ENCODE measurements around the gene PLPP6. TPM values are rescaled to one million over a fixed set of nuclear protein-coding genes. Genes with fewer than 3 reads are reported as not detected.
A peak's percentile ranks its signal among the peaks of the same experiment; 100 is the strongest.

PLPP6 gene
- total and polyA plus RNA-seq, 2 of the 8 experiments (the other 6 are each of a cell fraction or from before 2014, with no cell fraction given), result 11.8 to 13.3 TPM

DNA sequence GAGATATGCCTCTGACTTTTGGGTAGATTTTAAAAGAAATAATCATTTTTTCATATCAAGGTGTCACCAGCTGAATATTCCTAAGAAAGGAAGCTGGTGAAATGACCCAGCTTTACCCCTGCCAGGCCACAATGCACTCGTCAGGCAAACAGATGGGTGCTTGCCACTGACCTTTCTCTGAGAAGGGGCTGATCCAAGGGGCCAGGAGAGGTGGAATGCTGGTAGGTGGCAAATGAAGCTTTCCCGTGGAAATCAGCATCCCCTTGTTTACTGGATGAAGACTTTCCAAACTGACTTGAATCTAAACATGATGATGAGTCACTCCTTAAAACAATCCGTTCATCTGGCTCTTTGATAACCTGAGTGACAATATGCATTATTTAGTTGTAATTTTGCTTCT lies 44.3 kb upstream of the PLPP6 start:
- Histone ChIP-seq H3K4ac (replicated peaks; ENCODE audit: insufficient read length, low read depth, low read length) (no peak overlapping the region), H4K91ac (replicated peaks; ENCODE audit: insufficient read length, low read length) (no peak overlapping the region), H2AK5ac (ENCODE audit: low read depth, low read length) (no peak overlapping the region), H3K4me3 (ENCODE audit: extremely low read depth in 1 of 4, insufficient read depth in 2 of 4, low read depth in 3 of 4, low read length in 4 of 4) (no peak overlapping the region), H3K79me1 (ENCODE audit: low read depth, low read length) (no peaks in the 10 kb centered on the region), H3K18ac (ENCODE audit: extremely low read depth, low read length) (no peak overlapping the region), H2BK5ac (ENCODE audit: low read depth, low read length) (peak overlapping the region; percentile 61; the same call in 1 of the 2 replicates), H4K8ac (ENCODE audit: extremely low read depth, insufficient read depth, low read length) (no peak overlapping the region), H4K5ac (ENCODE audit: insufficient read length, low read depth, low read length) (no peak overlapping the region), H3K27ac (ENCODE audit: low read depth, low read length) (no peak overlapping the region), H2BK120ac (replicated peaks; ENCODE audit: low read depth, low read length) (no peak overlapping the region), H3K79me2 (ENCODE audit: control insufficient read depth in 1 of 2, insufficient read depth in 2 of 2, low read length in 2 of 2) (no peaks in the 10 kb centered on the region), H3K27me3 (replicated peaks in 1 of 4; ENCODE audit: control insufficient read depth in 3 of 4, extremely low read depth in 1 of 4, insufficient read depth in 3 of 4, low read length in 3 of 4) (no peaks in the 10 kb centered on the region), H3K56ac (replicated peaks; ENCODE audit: insufficient read length, low read depth, low read length) (no peak overlapping the region), H4K20me1 (replicated peaks in 1 of 2; ENCODE audit: control insufficient read depth in 1 of 2, insufficient read depth in 2 of 2, low read length in 2 of 2) (no peaks in the 10 kb centered on the region), H3K14ac (ENCODE audit: insufficient read length) (no peak overlapping the region), H3K4me1 (replicated peaks in 1 of 4; ENCODE audit: control insufficient read depth in 3 of 4, insufficient read depth in 4 of 4, low read length in 3 of 4) (peaks cover 6 to 18% (median 8%) of the 10 kb centered on the region in 4 experiments), H2BK12ac (ENCODE audit: low read depth, low read length) (no peak overlapping the region), H2BK15ac (ENCODE audit: low read length) (no peak overlapping the region), H3K4me2 (ENCODE audit: insufficient read depth in 1 of 2, low read depth in 2 of 2, low read length in 2 of 2) (no peak overlapping the region), H3K36me3 (ENCODE audit: control insufficient read depth in 2 of 4, insufficient read depth in 4 of 4, low read length in 3 of 4) (no peaks in the 10 kb centered on the region), H3K9me3 (ENCODE audit: insufficient read depth in 2 of 2, low read depth in 1 of 2, low read length in 1 of 2) (no peaks in the 10 kb centered on the region), H2AFZ (ENCODE audit: low read length) (no peak overlapping the region), H3K23ac (ENCODE audit: insufficient read length) (no peak overlapping the region), H3K9ac (replicated peaks in 1 of 4; ENCODE audit: extremely low read depth in 1 of 4, low read depth in 3 of 4, low read length in 3 of 4) (no peak overlapping the region), H3K23me2 (ENCODE audit: low read depth, low read length) (no peaks in the 10 kb centered on the region), H2BK20ac (ENCODE audit: low read length) (no peak overlapping the region)
- FAIRE-seq (no peak), DNase-seq (ENCODE audit: low read depth in 1 of 2, low spot score in 2 of 2) (no peak)
- WGBS, 2 experiments (ENCODE audit: extremely low coverage in 1 of 2, insufficient coverage in 1 of 2, insufficient read length in 1 of 2, insufficient replicate concordance in 2 of 2, low coverage in 1 of 2, low lambda C conversion rate in 2 of 2, missing lambda C conversion rate in 1 of 2), result 56% methylated on average over 3 of the region's 3 CpGs; no CpG with 5 or more reads in 1 of the 2 experiments
- CTCF ChIA-PET (ENCODE audit: partially characterized antibody), result interaction anchor here (0.6 to 2.5 kb wide), 3 partner anchors 22 to 284 kb away, joined by 3 to 8 read pairs (median 3); no protein-coding TSS in a partner anchor
- 0 out of 2 replicates have a peak, but pooled peaks have one; percentile 29 for TF ChIP-seq JUND (IDR thresholded peaks at IDR 0.05; ENCODE audit: low read length)
- TF ChIP-seq CREB1 (IDR thresholded peaks at IDR 0.05), result no peak
- POLR2A ChIA-PET (ENCODE audit: partially characterized antibody), result no interaction called here

Data from H1 (cell line).